GM21423 (cell line): ENCODE results near the gene IMMP2L.

ENCODE experiments used
- ATAC-seq: cut with Tn5 transposase; IDR thresholded peaks from one replicate; pipeline ENCODE4 v1.9.1; 2021; ENCODE audit warnings: mild to moderate bottlenecking, moderate library complexity; ENCODE audit not compliant: unreplicated experiment

IMMP2L gene

GRCh38 chr7:110621289-110621688, 941.0 kb downstream of the IMMP2L start:
- ATAC-seq: no peak

GRCh38 chr7:110620110-110620735, 942.1 kb downstream of the IMMP2L start:
- ATAC-seq: no peak
